Activated T-helper 2 cell treated with anti-CD3 and anti-CD28 coated beads, Interferon-gamma antibody, Interleukin-2, Interleukin-4, amounts not matched to agents 10 μg/mL and 5 μg/mL and 100 μg/mL, durations not matched to agents 14 hours and 24 hours and 36 hours (primary cell): ENCODE measurements around the gene MEGF11. TPM values are rescaled to one million over a fixed set of nuclear protein-coding genes. Genes with fewer than 3 reads are reported as not detected.

ENCODE experiments used
- DNase-seq: peaks from one replicate; pipeline ENCODE4 v3.0.0; 2021; ENCODE audit warnings: low spot score
- H3K27ac Mint-ChIP-seq: one replicate; pipeline ENCODE4 v1.8.0; 2021; ENCODE audit warnings: mixed read lengths
- H3K27me3 Mint-ChIP-seq: one replicate; pipeline ENCODE4 v1.8.0; 2021; ENCODE audit warnings: low read depth, mixed read lengths
- H3K36me3 Mint-ChIP-seq: one replicate; pipeline ENCODE4 v1.8.0; 2021; ENCODE audit warnings: low read depth, mixed read lengths
- H3K4me1 Mint-ChIP-seq: one replicate; pipeline ENCODE4 v1.8.0; 2021; ENCODE audit warnings: low read depth, mixed read lengths
- H3K4me3 Mint-ChIP-seq: one replicate; pipeline ENCODE4 v1.8.0; 2021; ENCODE audit warnings: low read depth, mild to moderate bottlenecking, moderate library complexity, mixed read lengths
- H3K9me3 Mint-ChIP-seq: one replicate; pipeline ENCODE4 v1.8.0; 2021; ENCODE audit warnings: mixed read lengths
- intact Hi-C: fragments of 100-400 bp; cut with micrococcal nuclease; formaldehyde crosslinking; loops from one replicate; pipeline ENCODE4 v1.15.1; 2023
- total RNA-seq: library from RNA; stranded (reverse); gene quantifications from 2 replicates; pipeline ENCODE4 v1.2.3, GENCODE V29; 2022

Gene MEGF11
- total RNA-seq, 1 donor from 2014 or later, result not detected

DNA sequence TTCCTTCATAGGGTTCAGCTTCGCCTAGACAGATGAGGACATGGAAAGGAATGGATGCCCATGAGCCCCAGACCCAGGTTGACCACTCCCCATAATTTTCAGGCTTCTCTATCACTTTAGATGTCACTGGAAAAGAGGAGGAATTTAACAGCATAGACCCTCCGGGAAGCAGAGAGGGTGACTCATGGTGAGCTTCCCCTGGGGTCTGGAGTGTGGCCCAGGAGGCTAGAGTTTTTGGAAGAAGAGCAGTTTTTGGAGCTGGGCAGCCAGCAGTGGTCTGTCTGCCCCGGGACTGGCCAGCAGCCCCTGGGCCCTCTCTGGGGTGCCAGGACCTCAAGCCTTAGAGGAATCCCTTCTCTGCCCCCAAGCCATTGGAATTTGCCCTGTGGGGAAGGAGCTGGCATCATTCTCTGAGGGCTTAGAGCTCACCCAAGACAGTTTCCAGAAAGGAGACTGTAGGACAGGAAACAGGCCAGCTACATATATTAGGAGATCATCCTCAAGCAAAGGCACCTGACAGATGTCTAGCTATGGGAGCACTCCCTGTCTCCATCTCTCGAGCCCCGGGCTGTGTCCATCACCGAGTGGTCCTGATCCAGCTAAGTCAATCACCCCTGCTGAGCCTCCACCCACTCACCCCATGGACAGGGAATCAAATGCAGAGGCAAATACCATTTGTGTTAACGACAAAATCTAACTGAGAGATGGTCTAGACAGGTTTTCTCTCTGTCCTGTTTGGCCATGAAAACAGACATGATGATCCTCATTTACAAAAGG, 67.3 kb downstream of the MEGF11 start:
- no peak for DNase-seq
- Mint-ChIP-seq H3K4me3 (no peak overlapping the region), H3K27me3 (peaks cover 17% of the 10 kb centered on the region), H3K9me3 (no peaks in the 10 kb centered on the region), H3K4me1 (no peaks in the 10 kb centered on the region), H3K27ac (no peak overlapping the region), H3K36me3 (no peaks in the 10 kb centered on the region)
- intact Hi-C loops, result no loop called here

GRCh38 chr15:66184936-66185790, 68.4 kb downstream of the MEGF11 start:
- Mint-ChIP-seq H3K36me3 (no peaks in the 10 kb centered on the region), H3K4me3 (no peak overlapping the region), H3K9me3 (no peaks in the 10 kb centered on the region), H3K27me3 (peaks cover 17% of the 10 kb centered on the region), H3K4me1 (no peaks in the 10 kb centered on the region), H3K27ac (no peak overlapping the region)
- intact Hi-C loops, result no loop called here
- DNase-seq, result no peak

GRCh38 chr15:66184492-66184891, 69.1 kb downstream of the MEGF11 start:
- no peak for DNase-seq
- Mint-ChIP-seq H3K36me3 (no peaks in the 10 kb centered on the region), H3K4me3 (no peak overlapping the region), H3K27me3 (peaks cover 17% of the 10 kb centered on the region), H3K27ac (no peak overlapping the region), H3K9me3 (no peaks in the 10 kb centered on the region), H3K4me1 (no peaks in the 10 kb centered on the region)
- intact Hi-C loops, result no loop called here

DNA sequence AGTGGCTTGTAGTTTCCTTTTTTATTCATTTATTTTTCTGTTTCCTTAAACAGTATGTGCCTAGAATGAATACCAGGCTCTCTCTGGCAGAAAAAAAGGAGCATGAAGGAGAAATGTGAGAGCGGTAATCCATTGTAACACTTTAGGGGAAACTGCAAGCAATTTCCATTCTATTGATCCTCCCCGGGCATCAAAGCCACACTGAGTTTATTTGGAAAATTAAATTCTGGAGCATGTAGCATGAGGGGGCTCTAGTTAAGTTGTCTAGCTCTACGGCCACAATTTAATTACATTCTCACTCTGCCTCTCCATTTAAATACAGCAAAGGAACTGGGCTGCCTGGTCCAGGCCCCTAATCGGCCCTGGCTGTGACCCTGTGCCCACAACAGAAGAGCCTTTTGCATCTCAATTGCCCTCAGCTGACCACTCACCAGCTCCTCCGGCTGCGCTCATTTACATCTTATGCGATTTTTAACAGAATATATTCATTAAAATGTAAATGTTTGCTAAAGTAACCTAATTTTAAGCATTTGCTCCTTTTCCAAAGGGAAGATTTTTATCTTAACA, 72.9 kb downstream of the MEGF11 start:
- no peaks in the 10 kb centered on the region for H3K36me3 Mint-ChIP-seq
- H3K9me3 Mint-ChIP-seq, result no peaks in the 10 kb centered on the region
- no peaks in the 10 kb centered on the region for H3K4me1 Mint-ChIP-seq
- no peak overlapping the region for H3K4me3 Mint-ChIP-seq
- no peak for DNase-seq
- no peak overlapping the region for H3K27ac Mint-ChIP-seq
- intact Hi-C loops, result no loop called here
- H3K27me3 Mint-ChIP-seq, result peaks cover 28% of the 10 kb centered on the region

DNA sequence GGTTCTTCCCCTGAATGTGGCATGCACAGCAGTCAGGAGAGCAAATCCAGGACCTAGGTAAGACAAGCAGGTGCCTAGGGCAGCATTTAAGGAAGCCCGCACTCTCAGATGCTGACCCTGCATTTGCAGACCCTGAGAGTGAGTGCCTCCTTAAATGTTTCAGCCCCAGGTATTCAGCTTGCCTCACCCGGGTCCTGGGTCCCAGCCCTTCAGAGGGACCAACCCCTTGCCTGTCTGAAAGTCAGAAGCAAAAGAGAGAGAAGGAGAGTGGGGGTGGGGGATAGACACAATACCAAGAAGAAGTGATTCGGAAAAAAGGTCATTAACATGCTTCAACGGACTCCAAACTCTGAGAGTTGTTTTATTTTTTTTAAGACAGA, 75.0 kb downstream of the MEGF11 start:
- Mint-ChIP-seq H3K27me3 (peaks cover 27% of the 10 kb centered on the region), H3K27ac (no peak overlapping the region), H3K9me3 (no peaks in the 10 kb centered on the region), H3K4me3 (no peak overlapping the region), H3K4me1 (no peaks in the 10 kb centered on the region), H3K36me3 (no peaks in the 10 kb centered on the region)
- no peak for DNase-seq
- intact Hi-C loops, result no loop called here

DNA sequence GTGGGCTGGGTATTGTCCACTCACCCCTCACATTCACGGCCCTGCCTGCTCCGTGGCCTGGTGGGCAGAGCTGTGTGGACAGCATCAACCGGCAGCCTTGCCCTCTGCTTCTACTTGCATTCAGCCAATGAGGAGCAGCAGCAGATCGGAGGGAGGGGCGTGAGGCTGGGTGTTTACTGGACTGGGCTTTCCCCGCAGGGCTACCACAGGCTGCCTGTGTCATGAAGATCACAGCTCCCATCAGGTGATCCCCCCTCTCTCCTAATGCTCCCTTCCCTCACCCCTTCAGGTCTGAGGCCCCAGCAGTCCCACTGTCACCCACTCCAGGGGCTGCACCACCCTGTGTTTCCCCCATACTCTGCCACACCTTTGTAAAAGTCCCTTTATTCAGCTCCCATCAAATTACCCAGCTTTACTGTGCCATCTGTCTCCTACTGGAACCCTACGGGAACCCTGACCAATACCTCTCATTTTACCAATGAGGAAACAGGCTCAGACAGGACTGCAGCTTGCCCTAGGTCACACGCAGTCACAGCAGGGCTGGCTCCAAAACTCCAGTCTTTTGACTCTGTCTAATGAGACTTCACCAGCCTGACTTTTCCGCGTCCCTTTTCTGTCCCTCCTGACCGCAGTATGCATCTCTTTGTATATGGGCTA, 81.1 kb downstream of the MEGF11 start:
- Mint-ChIP-seq H3K4me1 (no peaks in the 10 kb centered on the region), H3K4me3 (no peak overlapping the region), H3K27ac (no peak overlapping the region), H3K27me3 (peaks cover 15% of the 10 kb centered on the region), H3K9me3 (no peaks in the 10 kb centered on the region), H3K36me3 (no peaks in the 10 kb centered on the region)
- no peak for DNase-seq
- intact Hi-C loops, result no loop called here

- H3K27me3 Mint-ChIP-seq, result peaks cover 15% of the 10 kb centered on the region
- no peak overlapping the region for H3K4me3 Mint-ChIP-seq
- no peak for DNase-seq
- H3K36me3 Mint-ChIP-seq, result no peaks in the 10 kb centered on the region
- intact Hi-C loops, result no loop called here
- H3K27ac Mint-ChIP-seq, result no peak overlapping the region
- H3K4me1 Mint-ChIP-seq, result no peaks in the 10 kb centered on the region
- no peaks in the 10 kb centered on the region for H3K9me3 Mint-ChIP-seq
These were observed 81.7 kb downstream of the MEGF11 start for GRCh38 chr15:66171841-66172240.

DNA sequence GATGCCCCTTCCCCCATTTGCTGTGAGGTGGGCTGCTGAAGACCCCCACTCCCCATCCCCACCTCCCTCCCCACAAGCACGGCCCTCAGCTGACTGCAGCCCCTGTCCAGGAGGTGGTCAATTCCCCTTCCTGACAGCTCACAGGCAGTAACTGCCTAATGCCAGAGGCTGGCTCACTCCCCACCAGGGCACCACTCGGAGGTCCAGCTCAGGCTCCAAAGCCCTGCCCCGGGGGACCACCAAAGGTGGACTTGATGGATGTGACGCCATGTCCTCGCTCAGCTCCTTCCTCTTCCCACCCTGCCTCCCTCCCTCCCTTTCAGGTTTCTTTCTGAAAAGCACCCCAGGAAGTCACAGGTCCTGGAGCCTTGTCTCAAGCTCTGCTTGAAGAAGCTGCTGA, 82.8 kb downstream of the MEGF11 start:
- no peak overlapping the region for H3K4me3 Mint-ChIP-seq
- H3K4me1 Mint-ChIP-seq, result no peaks in the 10 kb centered on the region
- no peak overlapping the region for H3K27ac Mint-ChIP-seq
- no peaks in the 10 kb centered on the region for H3K9me3 Mint-ChIP-seq
- H3K36me3 Mint-ChIP-seq, result no peaks in the 10 kb centered on the region
- H3K27me3 Mint-ChIP-seq, result peaks cover 11% of the 10 kb centered on the region
- intact Hi-C loops, result no loop called here
- DNase-seq, result no peak

DNA sequence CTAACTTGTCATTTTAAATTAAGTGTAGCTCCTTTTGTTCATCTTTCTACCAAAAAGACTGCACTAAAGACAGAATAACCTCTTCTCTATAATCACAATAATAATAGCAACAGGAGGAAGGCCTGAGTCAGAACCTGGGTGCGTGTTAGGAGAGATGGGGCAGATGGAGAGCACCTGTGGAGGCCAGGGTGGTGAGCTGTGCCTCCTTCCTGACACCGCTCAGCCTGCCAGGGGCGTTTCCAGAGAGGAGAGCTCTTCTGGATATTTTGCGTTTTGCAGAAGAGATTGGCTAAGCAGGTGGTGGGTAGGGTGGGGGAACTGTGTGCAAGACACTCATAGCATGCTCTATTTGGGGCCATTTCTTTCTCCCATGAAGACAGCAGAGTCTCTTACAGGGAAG, 83.5 kb downstream of the MEGF11 start:
- intact Hi-C loops, result no loop called here
- Mint-ChIP-seq H3K36me3 (no peaks in the 10 kb centered on the region), H3K9me3 (no peaks in the 10 kb centered on the region), H3K4me3 (no peak overlapping the region), H3K4me1 (no peaks in the 10 kb centered on the region), H3K27me3 (peaks cover 4% of the 10 kb centered on the region), H3K27ac (no peak overlapping the region)
- DNase-seq, result no peak

DNA sequence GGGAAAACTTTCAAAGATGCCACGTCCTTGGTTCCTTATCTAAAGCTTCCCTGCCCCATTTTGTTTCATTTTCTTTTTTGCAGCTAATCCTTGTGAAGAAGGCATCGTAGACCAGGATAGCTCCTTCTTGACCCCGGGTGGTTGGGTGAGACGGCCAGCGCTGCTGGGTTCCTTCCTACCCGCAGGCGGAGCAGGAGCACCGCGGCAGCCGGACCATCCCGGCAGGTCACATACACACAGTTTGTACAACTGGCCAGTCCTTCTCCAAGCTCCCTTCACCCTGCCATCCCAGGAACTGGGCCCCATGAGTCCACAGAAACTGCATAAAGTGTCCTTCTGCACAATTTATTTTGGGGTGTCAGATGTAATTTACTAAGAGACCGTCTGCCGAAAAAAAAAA, 83.9 kb downstream of the MEGF11 start:
- intact Hi-C loops, result no loop called here
- no peak for DNase-seq
- H3K4me3 Mint-ChIP-seq, result no peak overlapping the region
- no peaks in the 10 kb centered on the region for H3K36me3 Mint-ChIP-seq
- peaks cover 1% of the 10 kb centered on the region for H3K27me3 Mint-ChIP-seq
- no peaks in the 10 kb centered on the region for H3K4me1 Mint-ChIP-seq
- no peaks in the 10 kb centered on the region for H3K9me3 Mint-ChIP-seq
- no peak overlapping the region for H3K27ac Mint-ChIP-seq

GRCh38 chr15:66169023-66169422, 84.5 kb downstream of the MEGF11 start:
- no peak overlapping the region for H3K4me3 Mint-ChIP-seq
- H3K36me3 Mint-ChIP-seq, result no peaks in the 10 kb centered on the region
- H3K4me1 Mint-ChIP-seq, result no peaks in the 10 kb centered on the region
- no peak overlapping the region for H3K27ac Mint-ChIP-seq
- DNase-seq, result no peak
- no peaks in the 10 kb centered on the region for H3K9me3 Mint-ChIP-seq
- intact Hi-C loops, result no loop called here
- H3K27me3 Mint-ChIP-seq, result no peaks in the 10 kb centered on the region

- Mint-ChIP-seq H3K27me3 (no peaks in the 10 kb centered on the region), H3K4me3 (no peak overlapping the region), H3K27ac (no peak overlapping the region), H3K9me3 (no peaks in the 10 kb centered on the region), H3K36me3 (no peaks in the 10 kb centered on the region), H3K4me1 (no peaks in the 10 kb centered on the region)
- DNase-seq, result no peak
- intact Hi-C loops, result no loop called here
These were observed 85.7 kb downstream of the MEGF11 start for GRCh38 chr15:66167854-66168253.

DNA sequence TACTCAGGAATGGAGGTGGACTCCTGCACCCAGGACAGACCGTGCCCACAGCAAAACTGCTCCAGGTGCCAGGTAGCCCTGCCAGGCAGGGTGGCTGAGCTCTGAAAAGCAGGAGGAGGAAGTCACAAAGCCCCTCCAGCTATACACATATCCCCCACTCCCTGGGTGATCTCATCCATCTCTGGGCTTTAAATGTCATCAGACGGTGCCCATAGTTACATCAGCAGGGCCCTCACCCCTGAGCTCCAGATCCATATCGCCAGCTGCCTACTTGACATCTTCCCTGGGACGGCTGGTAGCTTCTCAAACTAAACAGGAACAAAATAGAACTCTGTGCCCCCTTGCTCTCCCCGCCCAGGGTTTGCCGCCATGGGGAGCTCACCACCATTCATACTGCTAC, 87.7 kb downstream of the MEGF11 start:
- H3K9me3 Mint-ChIP-seq, result no peaks in the 10 kb centered on the region
- H3K27ac Mint-ChIP-seq, result no peak overlapping the region
- no peaks in the 10 kb centered on the region for H3K27me3 Mint-ChIP-seq
- no peaks in the 10 kb centered on the region for H3K4me1 Mint-ChIP-seq
- H3K4me3 Mint-ChIP-seq, result no peak overlapping the region
- DNase-seq, result no peak
- H3K36me3 Mint-ChIP-seq, result no peaks in the 10 kb centered on the region
- intact Hi-C loops, result no loop called here
